ENCODE measurements around the gene SNX25. TPM values are rescaled to one million over a fixed set of nuclear protein-coding genes. Genes with fewer than 3 reads are reported as not detected.

Gene SNX25
- total RNA-seq, 1 donor from 2014 or later, result 27.5 TPM

GRCh38 chr4:185246453-185246852, 37.1 kb downstream of the SNX25 start:
- peaks cover 6% of the 10 kb centered on the region for H3K36me3 Mint-ChIP-seq (ENCODE audit: unreplicated experiment)
- no peak overlapping the region for H3K4me3 Mint-ChIP-seq (ENCODE audit: unreplicated experiment)
- H3K9me3 Mint-ChIP-seq (ENCODE audit: unreplicated experiment), result peaks cover 1% of the 10 kb centered on the region
- H3K27ac Mint-ChIP-seq (ENCODE audit: unreplicated experiment), result no peak overlapping the region
- H3K27me3 Mint-ChIP-seq (ENCODE audit: unreplicated experiment), result no peaks in the 10 kb centered on the region
- TF ChIP-seq, protein P1, sequence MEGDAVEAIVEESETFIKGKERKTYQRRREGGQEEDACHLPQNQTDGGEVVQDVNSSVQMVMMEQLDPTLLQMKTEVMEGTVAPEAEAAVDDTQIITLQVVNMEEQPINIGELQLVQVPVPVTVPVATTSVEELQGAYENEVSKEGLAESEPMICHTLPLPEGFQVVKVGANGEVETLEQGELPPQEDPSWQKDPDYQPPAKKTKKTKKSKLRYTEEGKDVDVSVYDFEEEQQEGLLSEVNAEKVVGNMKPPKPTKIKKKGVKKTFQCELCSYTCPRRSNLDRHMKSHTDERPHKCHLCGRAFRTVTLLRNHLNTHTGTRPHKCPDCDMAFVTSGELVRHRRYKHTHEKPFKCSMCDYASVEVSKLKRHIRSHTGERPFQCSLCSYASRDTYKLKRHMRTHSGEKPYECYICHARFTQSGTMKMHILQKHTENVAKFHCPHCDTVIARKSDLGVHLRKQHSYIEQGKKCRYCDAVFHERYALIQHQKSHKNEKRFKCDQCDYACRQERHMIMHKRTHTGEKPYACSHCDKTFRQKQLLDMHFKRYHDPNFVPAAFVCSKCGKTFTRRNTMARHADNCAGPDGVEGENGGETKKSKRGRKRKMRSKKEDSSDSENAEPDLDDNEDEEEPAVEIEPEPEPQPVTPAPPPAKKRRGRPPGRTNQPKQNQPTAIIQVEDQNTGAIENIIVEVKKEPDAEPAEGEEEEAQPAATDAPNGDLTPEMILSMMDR (IDR thresholded peaks at IDR 0.05; ENCODE audit: partially characterized antibody, unreplicated experiment), result no peak
- H3K4me1 Mint-ChIP-seq (ENCODE audit: low read depth, unreplicated experiment), result peaks cover 10% of the 10 kb centered on the region
- DNase-seq, result no peak

DNA sequence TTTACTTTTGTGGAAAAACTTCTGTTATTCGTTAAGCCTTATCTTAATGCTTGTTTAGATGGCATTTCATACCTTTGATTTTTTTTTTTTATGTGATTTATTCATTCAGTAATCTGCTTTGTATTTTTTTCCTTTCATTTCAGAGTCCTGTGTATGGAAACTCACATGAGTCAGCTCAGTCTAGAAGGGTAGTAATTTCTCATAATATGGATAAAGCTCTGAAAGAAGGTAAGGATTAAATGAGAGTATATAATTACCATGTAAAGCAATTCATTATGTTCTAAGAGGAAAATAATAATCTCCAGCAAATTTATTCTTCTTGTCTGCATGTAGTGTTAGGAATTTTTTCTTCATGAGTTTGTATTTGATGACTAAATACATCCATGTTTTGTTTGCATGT, 37.8 kb downstream of the SNX25 start:
- H3K9me3 Mint-ChIP-seq (ENCODE audit: unreplicated experiment), result peaks cover 1% of the 10 kb centered on the region
- peaks cover 12% of the 10 kb centered on the region for H3K4me1 Mint-ChIP-seq (ENCODE audit: low read depth, unreplicated experiment)
- no peak overlapping the region for H3K27ac Mint-ChIP-seq (ENCODE audit: unreplicated experiment)
- H3K36me3 Mint-ChIP-seq (ENCODE audit: unreplicated experiment), result no peaks in the 10 kb centered on the region
- no peaks in the 10 kb centered on the region for H3K27me3 Mint-ChIP-seq (ENCODE audit: unreplicated experiment)
- TF ChIP-seq, protein P1 (IDR thresholded peaks at IDR 0.05; ENCODE audit: partially characterized antibody, unreplicated experiment), result no peak
- no peak for DNase-seq
- H3K4me3 Mint-ChIP-seq (ENCODE audit: unreplicated experiment), result no peak overlapping the region

- peaks cover 12% of the 10 kb centered on the region for H3K4me1 Mint-ChIP-seq (ENCODE audit: low read depth, unreplicated experiment)
- no peaks in the 10 kb centered on the region for H3K36me3 Mint-ChIP-seq (ENCODE audit: unreplicated experiment)
- no peak overlapping the region for H3K27ac Mint-ChIP-seq (ENCODE audit: unreplicated experiment)
- H3K4me3 Mint-ChIP-seq (ENCODE audit: unreplicated experiment), result no peak overlapping the region
- peaks cover 1% of the 10 kb centered on the region for H3K9me3 Mint-ChIP-seq (ENCODE audit: unreplicated experiment)
- no peaks in the 10 kb centered on the region for H3K27me3 Mint-ChIP-seq (ENCODE audit: unreplicated experiment)
- TF ChIP-seq, protein P1 (IDR thresholded peaks at IDR 0.05; ENCODE audit: partially characterized antibody, unreplicated experiment), result no peak
- DNase-seq, result no peak
Measured at GRCh38 chr4:185248393-185249039, 39.1 kb downstream of the SNX25 start.

GRCh38 chr4:185249105-185249504, 39.7 kb downstream of the SNX25 start:
- Mint-ChIP-seq H3K9me3 (ENCODE audit: unreplicated experiment) (peaks cover 1% of the 10 kb centered on the region), H3K27me3 (ENCODE audit: unreplicated experiment) (no peaks in the 10 kb centered on the region), H3K4me3 (ENCODE audit: unreplicated experiment) (no peak overlapping the region), H3K36me3 (ENCODE audit: unreplicated experiment) (no peaks in the 10 kb centered on the region), H3K27ac (ENCODE audit: unreplicated experiment) (no peak overlapping the region), H3K4me1 (ENCODE audit: low read depth, unreplicated experiment) (peaks cover 12% of the 10 kb centered on the region)
- TF ChIP-seq, protein P1 (IDR thresholded peaks at IDR 0.05; ENCODE audit: partially characterized antibody, unreplicated experiment), result no peak
- no peak for DNase-seq

- peaks cover 27% of the 10 kb centered on the region for H3K4me1 Mint-ChIP-seq (ENCODE audit: low read depth, unreplicated experiment)
- no peak overlapping the region for H3K27ac Mint-ChIP-seq (ENCODE audit: unreplicated experiment)
- no peak overlapping the region for H3K4me3 Mint-ChIP-seq (ENCODE audit: unreplicated experiment)
- TF ChIP-seq, protein P1 (IDR thresholded peaks at IDR 0.05; ENCODE audit: partially characterized antibody, unreplicated experiment), result no peak
- H3K27me3 Mint-ChIP-seq (ENCODE audit: unreplicated experiment), result no peaks in the 10 kb centered on the region
- no peak for DNase-seq
- peaks cover 2% of the 10 kb centered on the region for H3K9me3 Mint-ChIP-seq (ENCODE audit: unreplicated experiment)
- no peaks in the 10 kb centered on the region for H3K36me3 Mint-ChIP-seq (ENCODE audit: unreplicated experiment)
Measured at GRCh38 chr4:185254434-185254833, 45.0 kb downstream of the SNX25 start.

Measured in glutamatergic neuron (in vitro differentiated cells).